GM23338 (cell line): ENCODE data around the gene PDE3B. TPM values are rescaled to one million over a fixed set of nuclear protein-coding genes. Genes with fewer than 3 reads are reported as not detected.

Source experiments
- ATAC-seq: fragments of 200-7000 bp; cut with Tn5 transposase; 3 replicates; pipeline ENCODE4 v1.9.1; 2020
- DNase-seq: peaks from one replicate; pipeline ENCODE4 v3.0.0-alpha.2; 2015; ENCODE audit warnings: low spot score
- H2AFZ ChIP-seq: fragments of 200-600 bp; sonication (generic); 2 replicates; pipeline ENCODE4 v1.8.0; 2016; ENCODE audit warnings: antibody characterized with exemption, mild to moderate bottlenecking, moderate library complexity
- H3F3A ChIP-seq: fragments of 200-600 bp; sonication (generic); replicated peaks from 2 replicates; pipeline ENCODE4 v1.8.0; 2017; ENCODE audit warnings: antibody characterized with exemption, mixed run types, low read depth
- H3K27ac ChIP-seq: fragments of 200-600 bp; sonication (generic); 2 replicates; pipeline ENCODE4 v1.6.1; 2016; ENCODE audit warnings: low read depth
- H3K27me3 ChIP-seq: fragments of 200-600 bp; sonication (generic); 2 replicates; pipeline ENCODE4 v1.8.0; 2016; ENCODE audit warnings: mild to moderate bottlenecking, mixed run types, moderate library complexity; ENCODE audit not compliant: insufficient read depth
- H3K36me3 ChIP-seq: fragments of 200-600 bp; sonication (generic); 2 replicates; pipeline ENCODE4 v1.8.0; 2016; ENCODE audit warnings: mild to moderate bottlenecking; ENCODE audit not compliant: insufficient read depth
- H3K4me1 ChIP-seq: fragments of 200-600 bp; sonication (generic); 2 replicates; pipeline ENCODE4 v1.8.0; 2016; ENCODE audit warnings: mild to moderate bottlenecking, moderate library complexity; ENCODE audit not compliant: insufficient read depth
- H3K4me2 ChIP-seq: fragments of 200-600 bp; sonication (generic); 2 replicates; pipeline ENCODE4 v1.7.1; 2017; ENCODE audit warnings: mixed run types
- H3K4me3 ChIP-seq: fragments of 200-600 bp; sonication (generic); 2 replicates; pipeline ENCODE4 v1.6.1; 2016; ENCODE audit warnings: mixed run types
- H3K79me2 ChIP-seq: fragments of 200-600 bp; sonication (generic); replicated peaks from 2 replicates; pipeline ENCODE4 v1.8.0; 2017; ENCODE audit warnings: mild to moderate bottlenecking; ENCODE audit not compliant: insufficient read depth
- H3K9me2 ChIP-seq: fragments of 200-600 bp; sonication (generic); 2 replicates; pipeline ENCODE4 v1.8.0; 2017; ENCODE audit not compliant: insufficient read depth
- H4K20me1 ChIP-seq: fragments of 200-600 bp; sonication (generic); replicated peaks from 2 replicates; pipeline ENCODE4 v1.8.0; 2017; ENCODE audit warnings: mild to moderate bottlenecking; ENCODE audit not compliant: insufficient read depth
- H3K27ac Mint-ChIP-seq: 2 replicates; pipeline ENCODE4 v1.8.0; 2020; ENCODE audit warnings: inconsistent platforms, mild to moderate bottlenecking, moderate library complexity, mixed read lengths
- H3K27me3 Mint-ChIP-seq: 3 replicates; pipeline ENCODE4 v1.8.0; 2022; ENCODE audit warnings: low read depth, mild to moderate bottlenecking, moderate library complexity, mixed read lengths, inconsistent platforms; ENCODE audit not compliant: insufficient read depth, poor library complexity
- H3K36me3 Mint-ChIP-seq: 3 replicates; pipeline ENCODE4 v1.8.0; 2021; ENCODE audit warnings: low read depth, mild to moderate bottlenecking, inconsistent platforms, moderate library complexity, mixed read lengths
- H3K4me1 Mint-ChIP-seq: 3 replicates; pipeline ENCODE4 v1.8.0; 2020; ENCODE audit warnings: mild to moderate bottlenecking, inconsistent platforms, mixed read lengths
- H3K4me3 Mint-ChIP-seq: 3 replicates; pipeline ENCODE4 v1.8.0; 2021; ENCODE audit warnings: moderate library complexity, mild to moderate bottlenecking, inconsistent platforms, mixed read lengths
- H3K9me3 Mint-ChIP-seq: 3 replicates; pipeline ENCODE4 v1.8.0; 2020; ENCODE audit warnings: moderate library complexity, mild to moderate bottlenecking, inconsistent platforms, mixed read lengths
- CREB1 ChIP-seq: fragments of 250-450 bp; sonication (Bioruptor Pico); IDR thresholded peaks from 2 replicates; pipeline ENCODE4 v1.5.0; 2020; ENCODE audit warnings: low read depth, mild to moderate bottlenecking, moderate library complexity
- CTCF ChIP-seq, 2 experiments: fragments of 200-600 bp in 1 of 2; sonication (generic) in 1 of 2; conservative IDR thresholded peaks; 2 replicates each; pipeline versions ENCODE4 v1.5.1 to v1.6.1; 2016 to 2017; ENCODE audit warnings: antibody characterized with exemption in 2 of 2, low read depth in 2 of 2, mild to moderate bottlenecking in 2 of 2, moderate library complexity in 1 of 2
- EZH2 ChIP-seq: fragments of 200-600 bp; sonication (generic); IDR thresholded peaks from one replicate; pipeline ENCODE4 v1.8.0; 2017; ENCODE audit warnings: antibody characterized with exemption, mild to moderate bottlenecking, low read depth; ENCODE audit not compliant: unreplicated experiment
- EZH2phosphoT487 ChIP-seq: fragments of 200-600 bp; sonication (generic); IDR thresholded peaks from one replicate; pipeline ENCODE4 v1.8.1; 2018; ENCODE audit warnings: antibody characterized with exemption; ENCODE audit not compliant: unreplicated experiment
- JUNB ChIP-seq: IDR thresholded peaks from one replicate; pipeline ENCODE4 v1.6.1; 2016; ENCODE audit warnings: antibody characterized with exemption; ENCODE audit not compliant: unreplicated experiment
- POLR2AphosphoS5 ChIP-seq: IDR thresholded peaks from 2 replicates; pipeline ENCODE4 v1.6.1; 2016; ENCODE audit warnings: antibody characterized with exemption, low read depth
- STAT1 ChIP-seq: IDR thresholded peaks from one replicate; pipeline ENCODE4 v1.6.1; 2016; ENCODE audit warnings: antibody characterized with exemption; ENCODE audit not compliant: unreplicated experiment
- ZNF331 ChIP-seq: fragments of 250-450 bp; sonication (Bioruptor Pico); IDR thresholded peaks from 2 replicates; pipeline ENCODE4 v1.5.0; 2020; ENCODE audit warnings: low read depth, mild to moderate bottlenecking, moderate library complexity
- polyA plus RNA-seq: library from polyadenylated mRNA; unstranded; fragments of >200 nt; fragmentation: Nextera tagmentation; extraction: Ambion mirVana; gene quantifications from 2 replicates; pipeline ENCODE4 v1.2.1, GENCODE V29; 2016
- total RNA-seq: library from RNA; depleted of rRNA; stranded (reverse); fragments of >200 nt; shearing (Covaris generic); gene quantifications from 2 replicates; pipeline ENCODE4 v1.2.3, GENCODE V29; 2014
- TF ChIP-seq, protein P1 (sequence below): IDR thresholded peaks from 2 replicates; pipeline ENCODE4 v1.6.1; 2016; ENCODE audit warnings: antibody characterized with exemption
- TF ChIP-seq, protein P2 (sequence below): IDR thresholded peaks from one replicate; pipeline ENCODE4 v1.6.1; 2018; ENCODE audit warnings: antibody characterized with exemption; ENCODE audit not compliant: unreplicated experiment
- TF ChIP-seq, protein P3 (sequence below): fragments of 250-450 bp; sonication (Bioruptor Pico); IDR thresholded peaks from 2 replicates; pipeline ENCODE4 v1.5.0; 2020; ENCODE audit warnings: mild to moderate bottlenecking, moderate library complexity

PDE3B gene
- total and polyA plus RNA-seq, 2 experiments from 2014 or later = 4.3 to 21.3 TPM

- no peak overlapping the region for H3K4me3 ChIP-seq
- H3K4me2 ChIP-seq = no peak overlapping the region
- H3K4me1 Mint-ChIP-seq = peaks cover 3% of the 10 kb centered on the region; the same call in 1 of the 3 replicates
- H3K27me3 Mint-ChIP-seq = no peaks in the 10 kb centered on the region
- H3F3A ChIP-seq = no peaks in the 10 kb centered on the region
- H3K27ac ChIP-seq = no peak overlapping the region
- H3K4me1 ChIP-seq = no peaks in the 10 kb centered on the region; the same call in 1 of the 2 replicates
- no peak for ATAC-seq
- H3K9me3 Mint-ChIP-seq = no peaks in the 10 kb centered on the region
- no peaks in the 10 kb centered on the region for H3K79me2 ChIP-seq
- DNase-seq = no peak
- no peak overlapping the region for H2AFZ ChIP-seq
- no peak overlapping the region for H3K4me3 Mint-ChIP-seq
- no peaks in the 10 kb centered on the region for H4K20me1 ChIP-seq
- TF ChIP-seq EZH2phosphoT487 (no peak), CTCF (conservative IDR thresholded peaks at IDR 0.05; ENCODE audit: low read depth in 2 of 2) (no peak), STAT1 (no peak), EZH2 (no peak), JUNB (no peak), CREB1 (no peak), POLR2AphosphoS5 (no peak), ZNF331 (CRISPR knock-in tag) (no peak)
- TF ChIP-seq, protein P1, sequence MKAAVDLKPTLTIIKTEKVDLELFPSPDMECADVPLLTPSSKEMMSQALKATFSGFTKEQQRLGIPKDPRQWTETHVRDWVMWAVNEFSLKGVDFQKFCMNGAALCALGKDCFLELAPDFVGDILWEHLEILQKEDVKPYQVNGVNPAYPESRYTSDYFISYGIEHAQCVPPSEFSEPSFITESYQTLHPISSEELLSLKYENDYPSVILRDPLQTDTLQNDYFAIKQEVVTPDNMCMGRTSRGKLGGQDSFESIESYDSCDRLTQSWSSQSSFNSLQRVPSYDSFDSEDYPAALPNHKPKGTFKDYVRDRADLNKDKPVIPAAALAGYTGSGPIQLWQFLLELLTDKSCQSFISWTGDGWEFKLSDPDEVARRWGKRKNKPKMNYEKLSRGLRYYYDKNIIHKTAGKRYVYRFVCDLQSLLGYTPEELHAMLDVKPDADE = no peak
- TF ChIP-seq, protein P2, sequence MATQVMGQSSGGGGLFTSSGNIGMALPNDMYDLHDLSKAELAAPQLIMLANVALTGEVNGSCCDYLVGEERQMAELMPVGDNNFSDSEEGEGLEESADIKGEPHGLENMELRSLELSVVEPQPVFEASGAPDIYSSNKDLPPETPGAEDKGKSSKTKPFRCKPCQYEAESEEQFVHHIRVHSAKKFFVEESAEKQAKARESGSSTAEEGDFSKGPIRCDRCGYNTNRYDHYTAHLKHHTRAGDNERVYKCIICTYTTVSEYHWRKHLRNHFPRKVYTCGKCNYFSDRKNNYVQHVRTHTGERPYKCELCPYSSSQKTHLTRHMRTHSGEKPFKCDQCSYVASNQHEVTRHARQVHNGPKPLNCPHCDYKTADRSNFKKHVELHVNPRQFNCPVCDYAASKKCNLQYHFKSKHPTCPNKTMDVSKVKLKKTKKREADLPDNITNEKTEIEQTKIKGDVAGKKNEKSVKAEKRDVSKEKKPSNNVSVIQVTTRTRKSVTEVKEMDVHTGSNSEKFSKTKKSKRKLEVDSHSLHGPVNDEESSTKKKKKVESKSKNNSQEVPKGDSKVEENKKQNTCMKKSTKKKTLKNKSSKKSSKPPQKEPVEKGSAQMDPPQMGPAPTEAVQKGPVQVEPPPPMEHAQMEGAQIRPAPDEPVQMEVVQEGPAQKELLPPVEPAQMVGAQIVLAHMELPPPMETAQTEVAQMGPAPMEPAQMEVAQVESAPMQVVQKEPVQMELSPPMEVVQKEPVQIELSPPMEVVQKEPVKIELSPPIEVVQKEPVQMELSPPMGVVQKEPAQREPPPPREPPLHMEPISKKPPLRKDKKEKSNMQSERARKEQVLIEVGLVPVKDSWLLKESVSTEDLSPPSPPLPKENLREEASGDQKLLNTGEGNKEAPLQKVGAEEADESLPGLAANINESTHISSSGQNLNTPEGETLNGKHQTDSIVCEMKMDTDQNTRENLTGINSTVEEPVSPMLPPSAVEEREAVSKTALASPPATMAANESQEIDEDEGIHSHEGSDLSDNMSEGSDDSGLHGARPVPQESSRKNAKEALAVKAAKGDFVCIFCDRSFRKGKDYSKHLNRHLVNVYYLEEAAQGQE = no peak
- TF ChIP-seq, protein P3, sequence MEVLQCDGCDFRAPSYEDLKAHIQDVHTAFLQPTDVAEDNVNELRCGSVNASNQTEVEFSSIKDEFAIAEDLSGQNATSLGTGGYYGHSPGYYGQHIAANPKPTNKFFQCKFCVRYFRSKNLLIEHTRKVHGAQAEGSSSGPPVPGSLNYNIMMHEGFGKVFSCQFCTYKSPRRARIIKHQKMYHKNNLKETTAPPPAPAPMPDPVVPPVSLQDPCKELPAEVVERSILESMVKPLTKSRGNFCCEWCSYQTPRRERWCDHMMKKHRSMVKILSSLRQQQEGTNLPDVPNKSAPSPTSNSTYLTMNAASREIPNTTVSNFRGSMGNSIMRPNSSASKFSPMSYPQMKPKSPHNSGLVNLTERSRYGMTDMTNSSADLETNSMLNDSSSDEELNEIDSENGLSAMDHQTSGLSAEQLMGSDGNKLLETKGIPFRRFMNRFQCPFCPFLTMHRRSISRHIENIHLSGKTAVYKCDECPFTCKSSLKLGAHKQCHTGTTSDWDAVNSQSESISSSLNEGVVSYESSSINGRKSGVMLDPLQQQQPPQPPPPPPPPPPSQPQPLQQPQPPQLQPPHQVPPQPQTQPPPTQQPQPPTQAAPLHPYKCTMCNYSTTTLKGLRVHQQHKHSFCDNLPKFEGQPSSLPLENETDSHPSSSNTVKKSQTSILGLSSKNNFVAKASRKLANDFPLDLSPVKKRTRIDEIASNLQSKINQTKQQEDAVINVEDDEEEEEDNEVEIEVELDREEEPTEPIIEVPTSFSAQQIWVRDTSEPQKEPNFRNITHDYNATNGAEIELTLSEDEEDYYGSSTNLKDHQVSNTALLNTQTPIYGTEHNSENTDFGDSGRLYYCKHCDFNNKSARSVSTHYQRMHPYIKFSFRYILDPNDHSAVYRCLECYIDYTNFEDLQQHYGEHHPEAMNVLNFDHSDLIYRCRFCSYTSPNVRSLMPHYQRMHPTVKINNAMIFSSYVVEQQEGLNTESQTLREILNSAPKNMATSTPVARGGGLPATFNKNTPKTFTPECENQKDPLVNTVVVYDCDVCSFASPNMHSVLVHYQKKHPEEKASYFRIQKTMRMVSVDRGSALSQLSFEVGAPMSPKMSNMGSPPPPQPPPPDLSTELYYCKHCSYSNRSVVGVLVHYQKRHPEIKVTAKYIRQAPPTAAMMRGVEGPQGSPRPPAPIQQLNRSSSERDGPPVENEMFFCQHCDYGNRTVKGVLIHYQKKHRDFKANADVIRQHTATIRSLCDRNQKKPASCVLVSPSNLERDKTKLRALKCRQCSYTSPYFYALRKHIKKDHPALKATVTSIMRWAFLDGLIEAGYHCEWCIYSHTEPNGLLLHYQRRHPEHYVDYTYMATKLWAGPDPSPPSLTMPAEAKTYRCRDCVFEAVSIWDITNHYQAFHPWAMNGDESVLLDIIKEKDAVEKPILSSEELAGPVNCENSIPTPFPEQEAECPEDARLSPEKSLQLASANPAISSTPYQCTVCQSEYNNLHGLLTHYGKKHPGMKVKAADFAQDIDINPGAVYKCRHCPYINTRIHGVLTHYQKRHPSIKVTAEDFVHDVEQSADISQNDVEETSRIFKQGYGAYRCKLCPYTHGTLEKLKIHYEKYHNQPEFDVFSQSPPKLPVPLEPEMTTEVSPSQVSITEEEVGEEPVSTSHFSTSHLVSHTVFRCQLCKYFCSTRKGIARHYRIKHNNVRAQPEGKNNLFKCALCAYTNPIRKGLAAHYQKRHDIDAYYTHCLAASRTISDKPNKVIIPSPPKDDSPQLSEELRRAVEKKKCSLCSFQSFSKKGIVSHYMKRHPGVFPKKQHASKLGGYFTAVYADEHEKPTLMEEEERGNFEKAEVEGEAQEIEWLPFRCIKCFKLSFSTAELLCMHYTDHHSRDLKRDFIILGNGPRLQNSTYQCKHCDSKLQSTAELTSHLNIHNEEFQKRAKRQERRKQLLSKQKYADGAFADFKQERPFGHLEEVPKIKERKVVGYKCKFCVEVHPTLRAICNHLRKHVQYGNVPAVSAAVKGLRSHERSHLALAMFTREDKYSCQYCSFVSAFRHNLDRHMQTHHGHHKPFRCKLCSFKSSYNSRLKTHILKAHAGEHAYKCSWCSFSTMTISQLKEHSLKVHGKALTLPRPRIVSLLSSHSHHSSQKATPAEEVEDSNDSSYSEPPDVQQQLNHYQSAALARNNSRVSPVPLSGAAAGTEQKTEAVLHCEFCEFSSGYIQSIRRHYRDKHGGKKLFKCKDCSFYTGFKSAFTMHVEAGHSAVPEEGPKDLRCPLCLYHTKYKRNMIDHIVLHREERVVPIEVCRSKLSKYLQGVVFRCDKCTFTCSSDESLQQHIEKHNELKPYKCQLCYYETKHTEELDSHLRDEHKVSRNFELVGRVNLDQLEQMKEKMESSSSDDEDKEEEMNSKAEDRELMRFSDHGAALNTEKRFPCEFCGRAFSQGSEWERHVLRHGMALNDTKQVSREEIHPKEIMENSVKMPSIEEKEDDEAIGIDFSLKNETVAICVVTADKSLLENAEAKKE (CRISPR knock-in tag) = no peak
- no peaks in the 10 kb centered on the region for H3K36me3 Mint-ChIP-seq
- no peaks in the 10 kb centered on the region for H3K9me2 ChIP-seq
- H3K27ac Mint-ChIP-seq = no peak overlapping the region
- no peaks in the 10 kb centered on the region for H3K36me3 ChIP-seq
- H3K27me3 ChIP-seq = no peaks in the 10 kb centered on the region
These were observed 31.7 kb upstream of the PDE3B start for GRCh38 chr11:14611939-14612338.
